GM18505 (cell line): ENCODE data around the gene LYRM1.
"Not testable (repeated sequence)": the region's sequence is repeated elsewhere in the genome, so short reads cannot be mapped to it uniquely, and the experiment has no call there.

ENCODE experiments used
- ATAC-seq: cut with Tn5 transposase; IDR thresholded peaks from one replicate; pipeline ENCODE4 v1.9.1; 2021; ENCODE audit not compliant: unreplicated experiment
- POLR2A ChIP-seq: IDR thresholded peaks from 4 replicates; pipeline ENCODE4 v1.6.1; 2011; ENCODE audit warnings: borderline replicate concordance; ENCODE audit not compliant: insufficient read depth, insufficient read length; ENCODE audit errors: extremely low read depth

The LYRM1 gene

GRCh38 chr16:20918486-20919239, 18.1 kb downstream of the LYRM1 start:
- TF ChIP-seq POLR2A = no peak
- no peak for ATAC-seq

GRCh38 chr16:20920091-20920490, 19.5 kb downstream of the LYRM1 start:
- no peak for TF ChIP-seq POLR2A
- no peak for ATAC-seq

GRCh38 chr16:20920799-20921198, 20.2 kb downstream of the LYRM1 start:
- no peak for TF ChIP-seq POLR2A
- ATAC-seq = no peak

- no peak for ATAC-seq
Observed at GRCh38 chr16:20923876-20924275, 23.3 kb downstream of the LYRM1 start.

GRCh38 chr16:20925751-20926150, 25.2 kb downstream of the LYRM1 start:
- TF ChIP-seq POLR2A = no peak
- ATAC-seq = no peak

More at GRCh38 chr16:20923876-20924275, 23.3 kb downstream of the LYRM1 start:
- no peak for TF ChIP-seq POLR2A

- ATAC-seq = no peak
- TF ChIP-seq POLR2A = no peak
Observed at GRCh38 chr16:20928774-20929411, 28.3 kb downstream of the LYRM1 start.

GRCh38 chr16:20929676-20930364, 29.2 kb downstream of the LYRM1 start:
- ATAC-seq = not testable (repeated sequence)

- no peak for TF ChIP-seq POLR2A
- no peak for ATAC-seq
Observed at GRCh38 chr16:20930365-20930690, 29.8 kb downstream of the LYRM1 start.

- ATAC-seq = no peak
- no peak for TF ChIP-seq POLR2A
Observed at GRCh38 chr16:20931066-20931600, 30.6 kb downstream of the LYRM1 start.

GRCh38 chr16:20933589-20933988, 33.0 kb downstream of the LYRM1 start:
- TF ChIP-seq POLR2A = no peak
- ATAC-seq = no peak

GRCh38 chr16:20937736-20938135, 37.2 kb downstream of the LYRM1 start:
- ATAC-seq = no peak
- no peak for TF ChIP-seq POLR2A

GRCh38 chr16:20938426-20938825, 37.9 kb downstream of the LYRM1 start:
- no peak for ATAC-seq
- TF ChIP-seq POLR2A = no peak

GRCh38 chr16:20939611-20940010, 39.0 kb downstream of the LYRM1 start:
- ATAC-seq = no peak
- TF ChIP-seq POLR2A = no peak

GRCh38 chr16:20940871-20941635, 40.5 kb downstream of the LYRM1 start:
- no peak for ATAC-seq
- TF ChIP-seq POLR2A = no peak

- ATAC-seq = no peak
- TF ChIP-seq POLR2A = no peak
Observed at GRCh38 chr16:20941636-20941926, 41.0 kb downstream of the LYRM1 start.
